GM19397 (cell line): Measurements from ENCODE around the gene IRF7.

Source experiments
- ATAC-seq: cut with Tn5 transposase; IDR thresholded peaks from one replicate; pipeline ENCODE4 v1.9.1; 2021; ENCODE audit warnings: mild to moderate bottlenecking, moderate library complexity; ENCODE audit not compliant: unreplicated experiment

Gene IRF7

DNA sequence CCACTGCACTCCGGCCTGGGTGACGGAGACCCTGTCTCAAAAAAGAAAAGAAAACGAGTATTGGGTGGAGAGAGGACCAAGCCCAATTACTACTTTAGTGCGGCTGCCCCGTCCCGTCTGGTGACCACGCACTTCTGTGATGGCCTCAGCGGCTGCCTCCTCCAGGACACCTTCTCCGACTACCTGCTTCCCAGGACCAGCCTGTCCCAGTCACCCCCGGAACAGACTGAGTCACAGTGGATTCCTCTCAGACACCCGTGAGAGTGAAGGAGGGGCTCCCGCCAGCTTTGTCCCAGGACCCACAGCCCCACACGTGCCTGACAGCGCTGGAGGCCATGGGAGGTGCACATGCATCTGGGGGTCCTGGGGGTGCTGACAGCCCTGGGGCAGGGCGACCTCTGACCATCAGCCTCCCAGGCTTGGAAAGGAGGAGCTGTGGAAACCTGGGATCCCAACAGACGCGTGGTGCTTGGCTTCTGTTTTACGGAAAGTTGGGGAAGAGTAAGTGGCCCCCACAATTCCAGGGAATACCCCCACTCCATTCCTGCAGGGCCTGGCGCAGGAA is 26.1 kb upstream of the IRF7 start:
- no peak for ATAC-seq

DNA sequence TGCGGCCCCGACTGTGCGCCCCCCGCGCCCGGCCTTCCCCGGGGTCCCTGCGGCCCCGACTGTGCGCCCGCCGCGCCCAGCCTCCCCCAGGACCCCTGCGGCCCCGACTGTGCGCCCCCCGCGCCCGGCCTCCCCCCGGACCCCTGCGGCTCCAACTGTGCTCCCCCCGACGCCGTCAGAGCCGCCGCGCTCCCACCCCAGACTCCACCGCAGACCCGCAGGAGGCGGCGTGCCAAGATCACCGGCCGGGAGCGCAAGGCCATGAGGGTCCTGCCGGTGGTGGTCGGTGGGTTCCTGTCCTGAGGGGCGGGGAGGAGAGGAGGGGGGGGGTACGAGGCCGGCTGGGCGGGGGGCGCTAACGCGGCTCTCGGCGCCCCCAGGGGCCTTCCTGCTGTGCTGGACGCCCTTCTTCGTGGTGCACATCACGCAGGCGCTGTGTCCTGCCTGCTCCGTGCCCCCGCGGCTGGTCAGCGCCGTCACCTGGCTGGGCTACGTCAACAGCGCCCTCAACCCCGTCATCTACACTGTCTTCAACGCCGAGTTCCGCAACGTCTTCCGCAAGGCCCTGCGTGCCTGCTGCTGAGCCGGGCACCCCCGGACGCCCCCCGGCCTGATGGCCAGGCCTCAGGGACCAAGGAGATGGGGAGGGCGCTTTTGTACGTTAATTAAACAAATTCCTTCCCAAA is 24.4 kb upstream of the IRF7 start:
- ATAC-seq = no peak

GRCh38 chr11:639332-639955 is 23.7 kb upstream of the IRF7 start:
- no peak for ATAC-seq

GRCh38 chr11:638631-639331 is 23.0 kb upstream of the IRF7 start:
- ATAC-seq = no peak

DNA sequence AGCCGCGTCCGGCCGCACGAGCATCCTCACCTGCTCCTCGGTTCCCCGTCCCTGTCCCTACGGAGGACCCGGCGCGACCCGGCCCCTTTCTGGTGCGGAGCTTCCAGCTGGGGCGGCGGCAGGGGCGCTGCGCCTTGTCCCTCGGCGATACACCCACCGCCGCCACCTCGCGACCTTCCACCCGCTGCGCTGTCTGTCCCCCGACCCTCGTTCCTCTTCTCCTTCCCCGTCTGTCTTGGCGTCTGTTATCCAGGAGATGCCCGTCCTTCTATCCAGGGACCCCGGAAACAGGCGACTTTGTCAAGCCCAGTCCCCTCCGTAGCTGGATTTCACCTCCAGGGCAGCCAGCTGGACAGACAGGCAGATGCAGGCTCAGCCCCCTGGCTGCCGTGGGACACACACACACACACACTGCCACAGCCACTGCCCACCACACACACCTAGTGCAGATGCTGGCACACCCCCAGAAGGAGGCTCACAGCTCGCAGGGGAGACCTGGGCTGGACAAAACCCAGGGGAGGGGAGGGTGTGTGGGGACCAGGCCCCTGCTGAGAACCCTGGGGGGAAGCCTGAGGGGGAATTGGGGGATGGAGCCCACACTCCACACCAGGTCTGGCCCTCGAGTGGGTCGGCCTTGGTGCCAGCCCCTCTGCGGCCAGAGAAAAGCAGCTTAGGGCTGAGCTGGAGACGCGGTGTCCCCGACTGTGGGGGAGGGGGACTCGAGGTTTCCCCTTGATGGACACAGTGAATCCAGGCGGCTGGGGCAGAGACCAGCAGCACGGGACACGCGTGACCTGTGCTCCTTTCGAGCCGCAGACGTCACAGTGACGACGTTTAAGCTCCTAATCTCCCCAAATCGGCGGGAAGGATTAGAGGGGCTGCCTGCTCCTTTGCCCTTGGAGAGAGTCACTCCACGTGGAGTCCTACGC is 22.1 kb upstream of the IRF7 start:
- no peak for ATAC-seq

- ATAC-seq = no peak
These were observed 21.5 kb upstream of the IRF7 start for GRCh38 chr11:637333-637592.

- ATAC-seq = no peak
These were observed 21.0 kb upstream of the IRF7 start, which contains the start of gene DRD4 for GRCh38 chr11:636511-637332. Gene DRD4 (plus strand): TSS chr11:637269. CDS start chr11:637305, 36 bp downstream.

DNA sequence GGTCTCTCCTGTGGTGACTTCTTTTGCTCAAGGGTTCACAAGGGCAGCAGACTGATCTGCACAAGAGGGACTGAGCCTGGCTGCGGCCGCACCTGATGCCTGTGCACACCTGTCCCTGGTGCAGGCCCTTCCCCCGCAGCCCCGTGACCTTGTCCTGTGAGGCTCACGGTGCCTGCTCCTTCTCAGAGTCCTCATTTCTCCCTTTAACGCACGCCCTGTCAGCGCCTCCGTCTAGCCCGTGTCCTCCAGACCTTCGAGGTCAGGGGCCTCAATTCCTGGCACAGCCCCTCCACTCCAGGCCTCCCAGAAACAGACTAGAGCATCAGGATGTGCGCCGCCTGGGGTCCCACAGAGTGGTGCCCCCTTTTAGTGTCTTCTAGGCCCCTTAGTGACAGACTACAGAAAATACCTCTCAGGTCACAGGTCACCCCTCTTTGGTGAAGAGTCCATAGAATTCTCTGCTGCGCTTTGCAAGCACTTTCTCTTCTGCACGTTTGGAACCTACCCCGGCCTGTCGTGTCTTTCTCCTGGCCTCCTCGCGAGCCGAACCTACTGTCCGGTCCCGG is 20.3 kb upstream of the IRF7 start:
- ATAC-seq = no peak

DNA sequence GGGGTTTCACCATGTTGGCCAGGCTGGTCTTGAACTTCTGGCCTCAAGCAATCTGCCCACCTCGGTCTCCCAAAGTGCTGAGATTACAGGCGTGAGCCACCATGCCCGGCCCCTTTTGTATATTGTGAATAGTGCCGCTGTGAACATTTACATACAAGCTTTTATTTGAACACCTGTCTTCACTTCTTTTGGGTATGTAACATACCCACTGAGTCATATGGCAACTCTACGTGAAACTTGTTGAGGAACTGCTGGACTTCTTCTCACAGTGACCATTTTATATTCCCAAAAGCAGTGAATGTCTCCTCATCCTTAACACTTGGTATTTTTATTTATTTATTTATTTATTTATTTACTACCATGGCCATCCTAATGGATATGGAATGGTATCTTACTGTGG is 15.1 kb upstream of the IRF7 start:
- ATAC-seq = no peak

GRCh38 chr11:629237-629583 is 13.5 kb upstream of the IRF7 start:
- no peak for ATAC-seq

GRCh38 chr11:628056-628455 is 12.3 kb upstream of the IRF7 start:
- ATAC-seq = no peak

DNA sequence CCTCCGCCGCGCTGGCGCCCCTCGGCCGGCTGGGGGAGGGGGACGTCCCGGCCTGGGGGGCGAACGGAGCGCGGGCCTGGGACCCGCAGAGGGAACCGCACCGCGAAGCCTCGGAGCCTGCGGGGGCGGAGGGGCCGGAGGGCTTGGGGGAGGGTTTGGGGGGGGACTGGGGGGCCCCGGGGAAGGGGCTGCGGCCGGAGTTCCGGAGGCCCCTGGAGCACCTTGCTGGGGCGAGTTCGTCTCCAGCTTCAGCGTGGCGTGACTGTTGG is 11.5 kb upstream of the IRF7 start:
- ATAC-seq = no peak

- ATAC-seq = no peak
These were observed 10.9 kb upstream of the IRF7 start, which contains the start of gene SCT for GRCh38 chr11:626475-627307. Gene SCT (minus strand): TSS chr11:627181. CDS start chr11:627143, 38 bp downstream.

- ATAC-seq = no peak
These were observed 10.0 kb upstream of the IRF7 start for GRCh38 chr11:625636-626268.

- ATAC-seq = no peak
These were observed 9.2 kb upstream of the IRF7 start, which contains the start of gene CDHR5 for GRCh38 chr11:624705-625635. Gene CDHR5 (minus strand): TSS chr11:624955. CDS start chr11:624902, 53 bp downstream.

GRCh38 chr11:623999-624704 is 8.4 kb upstream of the IRF7 start:
- no peak for ATAC-seq

- ATAC-seq = no peak
These were observed 7.7 kb upstream of the IRF7 start for GRCh38 chr11:623349-623869.
